ENCODE results near the gene MMAB.

Gene MMAB

DNA sequence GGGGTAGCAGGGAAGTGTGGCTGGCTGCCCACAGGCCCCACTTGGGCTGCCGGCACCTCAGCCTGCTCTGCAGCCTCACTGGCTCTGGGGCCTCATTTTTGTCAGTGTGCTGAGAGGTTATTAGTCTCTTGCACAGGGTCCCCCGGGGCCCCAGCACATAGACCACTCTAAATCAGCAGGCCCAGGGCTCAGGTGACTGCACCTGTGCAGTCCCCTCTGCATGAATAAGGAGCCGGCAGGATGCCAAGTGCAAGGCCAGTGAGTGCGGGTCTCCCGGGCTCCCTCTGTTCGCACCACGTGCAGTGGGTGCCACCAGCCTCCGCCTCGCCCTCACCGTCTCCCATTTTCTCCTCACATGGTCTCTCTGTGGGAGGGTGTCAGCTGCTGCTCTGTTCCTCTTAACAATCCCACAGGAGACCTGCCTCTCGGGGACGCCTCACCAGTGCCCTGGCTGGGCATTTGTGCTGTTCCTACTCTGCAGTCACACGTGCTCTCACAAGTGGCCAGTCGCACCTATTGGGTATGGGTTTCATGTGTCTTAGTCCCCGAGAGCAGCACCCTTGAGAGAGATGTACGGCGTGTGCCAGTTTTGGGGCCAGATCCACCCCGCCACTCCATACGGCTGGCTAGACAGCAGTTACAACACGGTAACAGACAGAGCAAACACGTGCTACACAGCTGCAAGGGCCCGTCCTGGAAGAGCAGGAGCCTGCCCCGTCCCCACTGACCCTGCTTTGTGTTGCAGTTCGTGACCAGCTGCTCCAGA lies 40.4 kb downstream of the MMAB start:
- DNase-seq (ENCODE audit: low read depth): no peak
- no peak overlapping the region for H3K4me3 ChIP-seq (ENCODE audit: low read depth, low read length)
- TF ChIP-seq, protein P1, sequence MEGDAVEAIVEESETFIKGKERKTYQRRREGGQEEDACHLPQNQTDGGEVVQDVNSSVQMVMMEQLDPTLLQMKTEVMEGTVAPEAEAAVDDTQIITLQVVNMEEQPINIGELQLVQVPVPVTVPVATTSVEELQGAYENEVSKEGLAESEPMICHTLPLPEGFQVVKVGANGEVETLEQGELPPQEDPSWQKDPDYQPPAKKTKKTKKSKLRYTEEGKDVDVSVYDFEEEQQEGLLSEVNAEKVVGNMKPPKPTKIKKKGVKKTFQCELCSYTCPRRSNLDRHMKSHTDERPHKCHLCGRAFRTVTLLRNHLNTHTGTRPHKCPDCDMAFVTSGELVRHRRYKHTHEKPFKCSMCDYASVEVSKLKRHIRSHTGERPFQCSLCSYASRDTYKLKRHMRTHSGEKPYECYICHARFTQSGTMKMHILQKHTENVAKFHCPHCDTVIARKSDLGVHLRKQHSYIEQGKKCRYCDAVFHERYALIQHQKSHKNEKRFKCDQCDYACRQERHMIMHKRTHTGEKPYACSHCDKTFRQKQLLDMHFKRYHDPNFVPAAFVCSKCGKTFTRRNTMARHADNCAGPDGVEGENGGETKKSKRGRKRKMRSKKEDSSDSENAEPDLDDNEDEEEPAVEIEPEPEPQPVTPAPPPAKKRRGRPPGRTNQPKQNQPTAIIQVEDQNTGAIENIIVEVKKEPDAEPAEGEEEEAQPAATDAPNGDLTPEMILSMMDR (conservative IDR thresholded peaks at IDR 0.05; ENCODE audit: low read depth, low read length): no peak

DNA sequence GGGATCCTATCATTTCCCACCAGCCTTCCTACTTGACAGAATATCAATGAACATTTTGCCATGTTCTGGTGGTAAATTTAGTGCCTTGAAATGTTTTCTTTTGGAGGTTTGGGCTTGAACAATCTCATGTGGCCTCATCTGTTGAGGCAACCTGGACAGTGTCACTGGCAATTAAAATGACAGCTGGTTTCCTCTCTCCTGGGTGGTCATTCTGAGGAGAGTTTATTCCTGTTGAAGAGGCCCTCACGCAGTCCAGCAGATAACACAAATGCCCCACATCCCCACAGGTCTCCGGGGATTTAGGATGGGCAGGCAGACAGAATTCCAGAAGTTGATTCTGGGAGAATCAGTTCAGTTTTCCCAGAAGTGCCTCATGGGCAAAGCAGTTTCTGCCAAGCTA lies 41.9 kb downstream of the MMAB start:
- no peak overlapping the region for H3K4me3 ChIP-seq (ENCODE audit: low read depth, low read length)
- DNase-seq (ENCODE audit: low read depth): no peak
- TF ChIP-seq, protein P1 (conservative IDR thresholded peaks at IDR 0.05; ENCODE audit: low read depth, low read length): no peak

DNA sequence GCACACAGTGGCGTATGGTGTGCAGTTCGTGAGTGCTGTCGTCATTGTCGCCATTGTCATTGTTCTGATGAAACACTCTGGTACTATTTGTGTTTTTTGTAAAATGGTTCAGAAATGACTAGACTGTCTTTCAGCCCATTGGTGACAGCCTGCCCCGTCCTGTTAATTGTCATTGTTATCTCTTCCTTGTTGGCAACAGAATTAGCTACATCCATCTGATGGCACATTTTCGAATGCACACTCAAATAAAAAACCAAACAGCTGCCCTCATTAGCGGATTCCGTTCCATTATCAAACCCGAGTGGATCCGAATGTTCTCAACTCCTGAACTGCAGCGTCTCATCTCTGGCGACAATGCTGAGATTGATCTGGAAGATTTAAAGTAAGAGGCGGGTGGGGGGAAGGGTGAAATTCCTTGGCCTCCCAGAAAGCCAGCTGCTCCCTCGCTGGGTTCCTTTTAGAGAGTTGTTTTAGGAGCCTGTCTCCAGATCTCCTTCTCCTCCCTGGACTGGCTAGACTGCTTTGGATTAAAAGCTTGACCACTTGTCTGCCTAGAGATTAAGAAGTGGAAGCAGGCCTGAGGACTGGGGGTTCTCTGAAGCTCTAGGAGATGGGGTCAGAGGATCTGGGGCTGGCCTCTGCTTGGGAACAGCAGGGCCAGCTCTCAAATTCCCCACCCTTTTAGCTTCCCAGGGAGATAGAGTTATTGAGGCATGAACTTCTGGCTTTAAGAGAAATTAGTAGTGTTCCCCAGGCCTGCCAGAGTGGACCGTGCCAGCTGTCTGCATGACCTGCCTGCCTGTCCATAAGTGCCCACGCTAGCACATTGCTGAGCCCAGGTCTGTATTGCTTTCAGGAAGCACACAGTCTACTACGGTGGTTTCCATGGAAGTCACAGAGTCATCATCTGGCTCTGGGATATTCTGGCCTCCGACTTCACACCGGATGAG lies 43.3 kb downstream of the MMAB start:
- TF ChIP-seq, protein P1 (conservative IDR thresholded peaks at IDR 0.05; ENCODE audit: low read depth, low read length): no peak
- H3K4me3 ChIP-seq (ENCODE audit: low read depth, low read length): no peak overlapping the region
- no peak for DNase-seq (ENCODE audit: low read depth)

DNA sequence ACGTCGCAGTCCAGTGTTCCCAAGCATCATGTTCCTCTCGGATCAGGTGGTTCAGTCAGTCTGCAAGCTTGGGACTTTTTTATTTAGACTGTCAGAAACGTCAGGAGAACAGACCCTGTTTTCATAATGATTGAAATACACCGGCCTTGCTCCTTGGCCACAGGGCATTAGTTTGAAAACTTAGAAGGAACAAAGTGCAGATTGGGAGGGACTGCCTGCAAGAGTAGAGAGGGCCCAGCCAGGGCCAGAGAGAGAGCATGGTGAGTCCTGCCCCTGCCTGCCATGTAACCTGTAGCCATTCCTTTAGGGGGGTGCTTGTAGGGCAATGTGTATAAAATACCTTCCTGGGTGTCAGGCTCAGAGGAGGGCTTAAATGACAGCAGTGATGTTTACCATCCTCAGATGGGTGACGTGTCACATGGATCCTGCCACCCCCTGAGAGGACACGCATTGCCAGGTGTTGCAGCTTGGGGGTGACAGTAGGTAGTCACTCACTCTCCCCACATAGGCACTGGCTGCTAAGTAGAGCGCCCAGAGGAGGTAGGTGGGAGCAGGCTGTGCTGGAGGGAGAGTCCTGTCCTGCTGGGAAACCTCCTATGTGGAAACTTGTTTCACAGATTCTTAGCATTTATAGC lies 45.7 kb downstream of the MMAB start:
- TF ChIP-seq, protein P1 (conservative IDR thresholded peaks at IDR 0.05; ENCODE audit: low read depth, low read length): no peak
- H3K4me3 ChIP-seq (ENCODE audit: low read depth, low read length): no peak overlapping the region
- no peak for DNase-seq (ENCODE audit: low read depth)

DNA sequence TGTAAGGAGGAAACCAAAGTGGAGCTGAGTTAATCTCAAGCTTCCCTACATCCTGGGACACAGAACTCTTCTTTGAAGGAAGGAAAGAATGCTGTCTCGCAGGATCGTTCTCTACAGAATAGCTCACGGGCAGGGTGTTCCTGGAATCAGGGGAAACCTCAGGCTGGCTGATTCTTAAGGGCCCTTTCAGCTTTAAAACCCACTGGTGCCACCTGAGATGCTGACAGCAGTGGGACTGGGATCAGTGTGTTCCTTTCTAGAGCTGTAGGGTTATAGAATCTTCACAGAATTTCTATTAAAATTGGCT lies 48.1 kb downstream of the MMAB start:
- TF ChIP-seq, protein P1 (conservative IDR thresholded peaks at IDR 0.05; ENCODE audit: low read depth, low read length): no peak
- no peak overlapping the region for H3K4me3 ChIP-seq (ENCODE audit: low read depth, low read length)
- no peak for DNase-seq (ENCODE audit: low read depth)

DNA sequence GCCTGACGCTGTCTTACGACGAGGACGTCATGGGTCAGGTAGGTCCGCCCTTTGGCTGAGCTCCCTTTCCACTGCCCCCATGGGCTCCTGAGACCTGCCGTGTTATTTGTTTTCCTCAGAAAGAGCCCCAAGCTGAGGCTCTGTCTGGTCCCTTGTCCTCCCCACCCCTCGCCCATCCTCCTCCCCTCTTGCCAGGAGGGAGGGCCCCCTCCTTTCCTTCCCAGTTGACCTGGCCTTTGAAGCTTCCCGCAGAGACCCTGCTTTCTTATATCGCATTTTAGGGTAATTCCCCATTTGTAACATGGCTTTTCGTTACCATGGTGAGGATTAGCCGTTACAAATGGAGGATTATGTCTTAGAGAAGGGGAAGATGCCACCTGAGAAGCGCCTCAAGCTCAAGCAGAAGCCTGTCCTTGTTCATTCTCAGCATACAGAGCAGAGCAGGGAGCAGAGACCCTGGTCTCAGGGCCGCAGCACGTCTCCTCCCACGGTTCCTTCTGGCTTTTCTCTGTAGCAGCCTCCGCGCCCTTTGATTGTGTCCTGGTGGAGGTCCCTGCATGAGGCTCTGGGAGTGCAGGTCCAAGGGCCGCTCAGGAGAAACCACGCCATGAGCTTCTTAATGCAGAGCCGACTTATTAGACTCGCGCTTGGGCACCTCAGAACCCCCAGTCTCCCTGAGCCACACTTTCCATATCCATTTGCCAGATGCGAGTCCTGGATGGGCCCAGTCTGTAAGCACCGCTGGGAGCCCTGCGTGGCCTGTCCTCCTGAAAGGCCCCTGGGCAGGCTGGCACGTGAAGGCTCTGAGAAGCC lies 48.6 kb downstream of the MMAB start:
- H3K4me3 ChIP-seq (ENCODE audit: low read depth, low read length): no peak overlapping the region
- TF ChIP-seq, protein P1 (conservative IDR thresholded peaks at IDR 0.05; ENCODE audit: low read depth, low read length): no peak
- DNase-seq (ENCODE audit: low read depth): no peak

All from choroid plexus epithelial cell (primary cell).